LHCN-M2 (cell line): ENCODE data around the gene CNR2. TPM values are rescaled to one million over a fixed set of nuclear protein-coding genes. Genes with fewer than 3 reads are reported as not detected.
"Not testable (repeated sequence)": the region's sequence is repeated elsewhere in the genome, so short reads cannot be mapped to it uniquely, and the experiment has no call there.

Source experiments
- DNase-seq: peaks from one replicate; pipeline ENCODE4 v3.0.0-alpha.2; 2012; ENCODE audit warnings: low read depth
- total RNA-seq: library from RNA; depleted of rRNA; stranded (reverse); fragments of >200 nt; gene quantifications from 2 replicates; pipeline ENCODE4 v1.2.3, GENCODE V29; 2014

Gene CNR2
- total RNA-seq, 1 experiment from 2014 or later = under 0.01 TPM

DNA sequence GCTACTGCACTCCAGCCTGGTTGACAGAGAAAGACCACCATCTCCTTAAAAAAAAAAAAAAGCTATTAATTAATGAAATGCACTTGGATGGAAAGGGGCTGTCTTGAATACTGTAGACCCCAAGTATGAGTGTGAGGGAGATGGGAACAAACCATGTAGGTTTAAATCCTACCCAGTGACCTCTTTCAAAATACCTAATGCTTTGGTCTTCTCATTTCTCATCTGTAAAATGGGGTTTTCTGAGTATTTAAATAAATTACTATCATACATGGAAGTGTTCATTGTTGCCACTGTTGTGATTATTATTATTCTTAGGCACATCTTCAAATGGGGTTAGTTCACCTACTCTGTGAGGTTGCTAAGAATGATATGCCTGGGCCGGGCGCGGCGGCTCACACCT, 27.9 kb downstream of the CNR2 start:
- no peak for DNase-seq

- DNase-seq = no peak
These were observed 30.4 kb downstream of the CNR2 start for GRCh38 chr1:23882746-23883145.

GRCh38 chr1:23879809-23880208, 33.4 kb downstream of the CNR2 start:
- no peak for DNase-seq

- DNase-seq = no peak
These were observed 34.5 kb downstream of the CNR2 start for GRCh38 chr1:23878668-23879067.

GRCh38 chr1:23875382-23875781, 37.8 kb downstream of the CNR2 start:
- no peak for DNase-seq

DNA sequence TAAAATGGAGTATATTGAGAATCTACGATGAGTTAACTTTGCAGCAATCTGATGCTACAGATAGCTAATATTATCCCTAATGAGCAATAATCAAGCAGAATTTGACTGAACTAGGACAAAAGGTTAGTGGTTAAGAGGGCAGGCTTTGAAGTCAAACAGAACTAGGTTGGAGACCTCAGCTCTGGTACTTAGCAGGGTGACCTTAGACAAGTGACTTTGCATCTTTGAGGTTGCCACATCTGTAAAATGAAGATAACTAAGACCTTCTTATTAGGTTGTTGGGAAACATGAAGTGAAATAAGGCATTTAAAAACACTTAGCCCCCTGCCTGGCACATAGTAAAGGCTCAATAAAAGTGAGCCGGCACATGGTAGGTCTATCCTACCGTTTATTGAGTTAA, 40.7 kb downstream of the CNR2 start:
- DNase-seq = no peak

DNA sequence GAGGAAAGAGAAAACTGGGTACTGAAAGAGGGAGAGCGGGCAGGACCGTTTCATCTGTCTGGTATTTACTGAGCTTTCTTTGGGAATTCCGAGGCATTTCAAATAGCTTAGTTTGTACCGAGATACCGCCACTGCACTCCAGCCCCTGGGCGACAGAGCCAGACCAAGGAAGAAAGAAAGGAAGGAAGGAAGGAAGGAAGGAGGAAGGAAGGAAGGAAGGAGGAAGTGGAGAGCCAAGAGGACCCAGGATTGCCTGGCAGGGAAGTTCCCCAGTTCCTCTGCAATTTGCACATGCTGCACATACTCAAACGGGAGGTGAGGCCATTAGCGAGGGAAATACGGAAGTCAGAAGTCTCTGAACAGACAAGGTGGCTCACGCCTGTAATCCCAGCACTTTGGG, 44.1 kb downstream of the CNR2 start:
- no peak for DNase-seq

GRCh38 chr1:23868557-23869016, 44.6 kb downstream of the CNR2 start:
- DNase-seq = peak; percentile 3

DNA sequence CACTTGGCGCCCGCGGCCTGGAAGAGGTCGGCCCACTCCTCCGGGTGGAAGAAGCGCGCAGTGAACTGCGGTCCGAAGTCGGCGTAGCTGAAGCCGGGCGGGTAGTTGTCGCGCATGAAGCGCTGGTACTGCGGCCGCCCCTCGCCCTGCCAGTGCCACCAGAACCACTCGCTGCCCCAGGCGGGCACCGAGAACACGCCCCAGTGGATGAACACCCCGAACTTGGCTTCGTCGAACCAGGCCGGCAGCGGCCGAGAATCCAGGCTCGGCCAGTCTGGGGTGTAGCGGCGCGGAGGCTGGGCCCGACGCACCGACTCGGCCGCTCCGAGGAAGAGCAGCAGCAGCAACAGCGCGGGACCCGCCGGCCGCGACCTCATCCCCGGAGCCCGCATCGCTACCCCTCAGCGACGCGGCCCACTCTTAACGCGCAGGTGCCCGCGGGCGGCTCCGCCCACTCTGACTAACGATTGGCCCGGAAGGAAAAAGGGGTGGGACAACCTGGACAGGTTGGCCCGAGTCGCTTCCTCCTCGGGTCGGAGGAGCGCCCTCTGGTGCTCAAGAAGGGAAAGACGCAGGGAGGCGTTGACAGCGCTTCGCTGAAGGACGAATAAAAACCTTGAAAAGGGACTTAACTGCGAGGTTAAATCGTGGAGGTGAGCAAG, 45.1 kb downstream of the CNR2 start, which contains the start of gene FUCA1:
TSS of gene FUCA1 (minus strand) at position 396 of the 662 bp plus-strand sequence. CDS start at position 392, 4 bp downstream.
- DNase-seq = peak; percentile 72

DNA sequence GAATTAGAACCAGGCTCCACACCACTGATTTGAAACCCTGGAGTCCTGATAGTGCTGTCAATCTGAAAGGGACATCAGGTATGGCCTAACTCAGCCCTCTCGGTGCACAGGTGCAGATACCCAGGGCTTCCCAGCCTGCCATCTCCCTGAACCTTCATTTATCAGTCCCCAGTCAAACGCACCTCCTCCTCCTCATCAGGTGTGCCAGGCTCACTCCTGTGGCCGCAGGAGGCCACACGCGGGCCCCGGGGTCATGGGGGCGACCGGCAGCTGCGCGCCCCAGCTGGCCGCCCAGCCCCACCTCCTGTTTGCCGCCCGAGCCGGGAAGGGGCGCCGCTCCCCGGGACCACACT, 45.6 kb downstream of the CNR2 start:
- no peak for DNase-seq

- DNase-seq = peak; percentile 89
These were observed 47.6 kb downstream of the CNR2 start for GRCh38 chr1:23865543-23865930.

DNA sequence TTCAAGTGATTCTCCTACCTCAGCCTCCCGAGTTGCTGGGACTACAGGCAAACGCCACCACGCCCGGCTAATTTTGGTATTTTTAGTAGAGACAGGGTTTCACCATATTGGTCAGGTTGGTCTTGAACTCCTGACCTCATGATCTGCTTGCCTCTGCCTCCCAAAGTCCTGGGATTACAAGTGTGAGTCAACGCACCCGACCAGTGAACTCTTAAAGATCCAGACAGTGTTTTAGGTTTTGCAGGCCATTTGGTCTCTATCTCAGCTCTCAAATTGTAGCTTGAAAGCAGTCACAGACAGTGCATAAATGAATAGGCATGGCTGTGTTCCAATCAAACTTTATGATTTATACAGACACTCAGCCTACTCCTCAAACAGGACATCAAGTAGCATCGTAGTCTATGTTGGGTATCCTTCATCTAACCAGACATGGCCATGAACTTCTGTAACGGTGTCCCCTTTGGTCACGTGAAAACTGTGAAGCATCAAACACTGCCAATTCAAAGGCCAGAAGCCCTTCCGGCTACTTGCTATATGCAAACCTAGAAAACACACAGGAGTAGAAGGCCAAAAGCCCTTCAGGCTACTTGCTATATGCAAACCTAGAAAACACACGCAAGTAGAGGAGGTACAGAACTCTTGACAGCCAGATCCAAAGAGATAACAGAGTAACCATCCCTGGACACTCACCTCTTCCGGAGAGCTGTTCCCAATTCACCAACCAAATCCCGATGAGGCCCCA, 48.2 kb downstream of the CNR2 start:
- DNase-seq = peak; percentile 35

DNA sequence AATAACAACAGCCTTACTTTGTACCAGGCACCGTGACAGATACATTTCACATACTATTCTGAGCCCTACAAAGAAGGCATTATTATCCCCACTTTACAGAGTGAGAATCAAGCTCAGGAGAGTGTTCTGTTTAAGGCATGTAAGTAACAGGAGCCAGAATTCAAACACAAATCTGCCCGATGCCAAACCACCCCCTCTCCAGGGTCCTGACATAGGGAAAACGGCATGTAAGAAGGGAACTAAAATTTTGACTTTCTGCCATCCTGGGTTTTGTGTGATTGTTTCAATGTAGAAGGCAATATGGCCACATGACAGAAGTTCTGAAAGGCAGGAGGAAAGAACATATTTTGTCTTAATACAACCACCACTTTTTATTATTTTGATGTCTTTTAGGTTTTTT, 50.5 kb downstream of the CNR2 start:
- DNase-seq = no peak

GRCh38 chr1:23854568-23854967, 58.6 kb downstream of the CNR2 start:
- peak; percentile 12 for DNase-seq

GRCh38 chr1:23853124-23853523, 60.0 kb downstream of the CNR2 start:
- not testable (repeated sequence) for DNase-seq

DNA sequence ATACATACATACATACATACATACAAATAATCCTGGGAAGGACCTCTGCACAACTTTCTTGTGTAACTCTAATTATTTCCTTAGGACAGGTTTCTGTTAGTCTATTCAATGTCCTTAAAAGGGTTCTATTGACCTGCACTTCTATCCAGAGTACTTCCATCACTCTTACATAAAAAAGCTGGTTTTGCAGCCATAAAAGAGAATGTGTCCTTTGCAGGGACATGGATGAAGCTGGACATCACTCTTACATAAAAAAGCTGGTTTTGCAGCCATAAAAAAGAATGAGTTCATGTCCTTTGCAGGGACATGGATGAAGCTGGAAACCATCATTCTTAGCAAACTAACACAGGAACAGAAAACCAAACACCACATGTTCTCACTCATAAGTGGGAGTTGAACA, 61.8 kb downstream of the CNR2 start:
- not testable (repeated sequence) for DNase-seq

GRCh38 chr1:23848673-23849616, 64.2 kb downstream of the CNR2 start:
- DNase-seq = no peak

DNA sequence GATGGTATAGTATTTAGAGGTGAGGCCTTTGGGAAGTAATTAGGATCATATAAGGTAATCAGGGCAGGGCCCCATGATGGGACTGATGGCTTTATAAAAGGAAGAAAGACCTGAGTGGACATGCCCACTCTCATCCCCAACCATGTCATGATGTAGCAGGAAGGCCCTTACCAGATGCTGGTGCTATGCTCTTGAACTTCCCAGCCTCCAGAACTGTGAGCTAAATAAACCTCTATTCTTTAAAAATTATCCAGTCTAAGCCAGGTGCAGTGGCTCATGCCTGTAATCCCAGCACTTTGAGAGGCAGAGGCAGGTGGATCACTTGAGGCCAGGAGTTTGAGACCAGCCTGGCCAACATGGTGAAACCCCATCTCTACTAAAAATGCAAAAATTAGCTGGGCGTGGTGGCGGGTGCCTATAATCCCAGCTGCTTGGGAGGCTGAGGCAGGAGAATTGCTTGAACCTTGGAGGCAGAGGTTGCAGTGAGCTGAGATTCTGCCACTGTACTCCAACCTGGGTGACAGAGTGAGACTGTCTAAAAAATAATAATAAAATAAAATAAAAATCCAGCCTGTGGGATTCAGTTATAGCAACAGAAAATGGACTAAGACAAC, 65.6 kb downstream of the CNR2 start:
- DNase-seq = not testable (repeated sequence)

GRCh38 chr1:23845163-23845562, 68.0 kb downstream of the CNR2 start:
- no peak for DNase-seq

GRCh38 chr1:23843644-23844043, 69.5 kb downstream of the CNR2 start:
- DNase-seq = no peak

- peak; percentile 45 for DNase-seq
These were observed 74.7 kb downstream of the CNR2 start for GRCh38 chr1:23838401-23838866.
